HepG2 (cell line): Measurements from ENCODE around the gene CD81. TPM values are rescaled to one million over a fixed set of nuclear protein-coding genes. Genes with fewer than 3 reads are reported as not detected.
A peak's percentile ranks its signal among the peaks of the same experiment; 100 is the strongest.

Source experiments
- ATAC-seq: fragments of 200-7000 bp; cut with Tn5 transposase; 3 replicates; pipeline ENCODE4 v1.9.1; 2020; ENCODE audit warnings: mild to moderate bottlenecking, moderate library complexity
- BruUV-seq: library from RNA; stranded (reverse); fragments of 400-500 nt; replicated peaks from 2 replicates; lab custom pipeline; 2021; lab: Mats Ljungman, UMichigan
- CTCF ChIA-PET: fragments of 300-600 bp; formaldehyde crosslinking; extraction: SDS; loops from one replicate; lab custom pipeline; 2021; ENCODE audit warnings: low total read pairs, inconsistent platforms, low intra/inter-chr PET ratio; lab: Yijun Ruan, JAX
- POLR2A ChIA-PET: fragments of 350-600 bp; sonication (Branson Sonifier 250); formaldehyde crosslinking; loops from one replicate; lab custom pipeline; 2020; ENCODE audit warnings: antibody characterized with exemption, inconsistent platforms; lab: Yijun Ruan, JAX
- DNase-seq: peaks from one replicate; pipeline ENCODE4 v3.0.0-alpha.2; 2015; ENCODE audit warnings: low spot score
- FAIRE-seq: peaks from 3 replicates; lab custom pipeline; 2011; peaks lifted over from hg19 to GRCh38; lab: Jason Lieb, UNC
- H2AFZ ChIP-seq: one replicate; pipeline ENCODE4 v1.6.1; 2011; ENCODE audit warnings: low read length, inconsistent platforms
- H3K27ac ChIP-seq: fragments of 300-600 bp; 3 replicates; pipeline ENCODE4 v1.8.0; 2011; ENCODE audit warnings: mixed run types, mild to moderate bottlenecking, mixed read lengths, low read length, inconsistent platforms; ENCODE audit not compliant: insufficient read depth; ENCODE audit errors: extremely low read length
- H3K27me3 ChIP-seq, 2 experiments: fragments of 200-600 bp in 1 of 2; 2 replicates in 1 of 2; 3 replicates in 1 of 2; pipeline versions ENCODE4 v1.6.0 to v1.8.0; 2011; ENCODE audit warnings: low read length in 2 of 2, mild to moderate bottlenecking in 2 of 2, moderate library complexity in 2 of 2, inconsistent platforms in 1 of 2; ENCODE audit not compliant: insufficient read depth in 2 of 2, control insufficient read depth in 1 of 2
- H3K36me3 ChIP-seq, 2 experiments: fragments of 200-600 bp in 1 of 2; replicated peaks in 1 of 2; 2 replicates in 1 of 2; 3 replicates in 1 of 2; pipeline versions ENCODE4 v1.5.1 to v1.8.0; 2011; ENCODE audit warnings: low read length in 2 of 2, inconsistent platforms in 1 of 2; ENCODE audit not compliant: insufficient read depth in 2 of 2, control insufficient read depth in 1 of 2
- H3K4me1 ChIP-seq: 2 replicates; pipeline ENCODE4 v1.5.1; 2012; ENCODE audit warnings: low read length, inconsistent platforms; ENCODE audit not compliant: insufficient read depth
- H3K4me2 ChIP-seq: 2 replicates; pipeline ENCODE4 v1.6.0; 2011; ENCODE audit warnings: low read depth, low read length, inconsistent platforms
- H3K4me3 ChIP-seq, 3 experiments: fragments of 200-600 bp in 1 of 3; sonication (generic), shearing (Covaris generic) in 1 of 3; replicated peaks in 1 of 3; 2 replicates each; pipeline ENCODE4 v1.5.1; 2011 to 2016; ENCODE audit warnings: low read length in 3 of 3, inconsistent platforms in 2 of 3, low read depth in 2 of 3, mild to moderate bottlenecking in 2 of 3, control low read depth in 1 of 3, mixed read lengths in 1 of 3; ENCODE audit not compliant: insufficient read depth in 1 of 3
- H3K79me2 ChIP-seq: one replicate; pipeline ENCODE4 v1.6.1; 2011; ENCODE audit warnings: low read length, inconsistent platforms; ENCODE audit not compliant: insufficient read depth
- H3K9ac ChIP-seq: 2 replicates; pipeline ENCODE4 v1.6.0; 2011; ENCODE audit warnings: mild to moderate bottlenecking, low read depth, low read length, inconsistent platforms; ENCODE audit not compliant: insufficient read depth
- H3K9me3 ChIP-seq: 2 replicates; pipeline ENCODE4 v1.5.1; 2012; ENCODE audit warnings: mild to moderate bottlenecking, low read length
- H4K20me1 ChIP-seq: 2 replicates; pipeline ENCODE4 v1.6.0; 2011; ENCODE audit warnings: inconsistent platforms, mild to moderate bottlenecking, low read length, moderate library complexity; ENCODE audit not compliant: insufficient read depth
- ATAD3A ChIP-seq: sonication (generic); formaldehyde crosslinking; IDR thresholded peaks from 2 replicates; pipeline ENCODE4 v1.4.0; 2020; ENCODE audit warnings: missing genetic modification reagents
- BCL3 ChIP-seq: sonication (generic); formaldehyde crosslinking; IDR thresholded peaks from 2 replicates; pipeline ENCODE4 v1.5.1; 2020; ENCODE audit warnings: mild to moderate bottlenecking, missing genetic modification reagents, moderate library complexity
- GFI1 ChIP-seq: sonication (generic); formaldehyde crosslinking; IDR thresholded peaks from 2 replicates; pipeline ENCODE4 v1.5.0; 2020; ENCODE audit warnings: missing genetic modification reagents, mild to moderate bottlenecking, borderline replicate concordance
- KLF15 ChIP-seq: sonication (generic); formaldehyde crosslinking; IDR thresholded peaks from 2 replicates; pipeline ENCODE4 v1.8.1; 2023; ENCODE audit warnings: borderline replicate concordance, mild to moderate bottlenecking, inconsistent platforms, missing genetic modification reagents, mixed read lengths
- MEF2D ChIP-seq: sonication (generic); formaldehyde crosslinking; IDR thresholded peaks from 2 replicates; pipeline ENCODE4 v1.5.1; 2020; ENCODE audit warnings: mild to moderate bottlenecking, missing genetic modification reagents
- PHF8 ChIP-seq: sonication (generic); formaldehyde crosslinking; IDR thresholded peaks from 2 replicates; pipeline ENCODE4 v1.5.0; 2020; ENCODE audit warnings: missing genetic modification reagents
- PRDM4 ChIP-seq: sonication (generic); formaldehyde crosslinking; IDR thresholded peaks from 2 replicates; pipeline ENCODE4 v1.9.0; 2021; ENCODE audit warnings: missing genetic modification reagents, borderline replicate concordance
- SRF ChIP-seq: IDR thresholded peaks from 2 replicates; pipeline ENCODE4 v1.6.1; 2011; ENCODE audit warnings: mild to moderate bottlenecking, low read depth, low read length, moderate library complexity
- XBP1 ChIP-seq: sonication (generic); formaldehyde crosslinking; IDR thresholded peaks from 2 replicates; pipeline ENCODE4 v1.5.0; 2020; ENCODE audit warnings: missing genetic modification reagents
- ZBTB39 ChIP-seq: sonication (generic); formaldehyde crosslinking; IDR thresholded peaks from 2 replicates; pipeline ENCODE4 v1.5.0; 2020; ENCODE audit warnings: missing genetic modification reagents
- ZNF577 ChIP-seq: sonication (generic); formaldehyde crosslinking; IDR thresholded peaks from 2 replicates; pipeline ENCODE4 v1.4.0; 2020; ENCODE audit warnings: mild to moderate bottlenecking, low read depth, missing genetic modification reagents, borderline replicate concordance
- WGBS: methylation state at CpG from one replicate; pipeline ENCODE4 v1.1.6; 2017; ENCODE audit warnings: low lambda C conversion rate; 5-methylcytosine and 5-hydroxymethylcytosine counted together
- in situ Hi-C: cut with HindIII; loops from 2 replicates; pipeline ENCODE4 v1.10.0; 2017; ENCODE audit warnings: low pct_unique_long_range_greater_than_20kb; ENCODE audit not compliant: extremely low pct_ligation_motif_present
- intact Hi-C: fragments of 100-400 bp; cut with micrococcal nuclease; formaldehyde crosslinking; loops from one replicate; pipeline ENCODE4 v1.10.0; 2022; ENCODE audit not compliant: unreplicated experiment
- polyA plus RNA-seq, 8 experiments: library from polyadenylated mRNA; depleted of rRNA in 3 of 8; stranded (reverse) in 7 of 8; unstranded in 1 of 8; fragments of >200 nt; fragmentation: Illumina TruSeq in 4 of 8; extraction: Trizol in 4 of 8; gene quantifications; 2 replicates each; pipeline versions ENCODE4 v1.2.1 to v1.2.3, GENCODE V29; 2011 to 2016; ENCODE audit warnings: low read depth in 4 of 8, missing spikeins in 1 of 8, mixed read lengths in 1 of 8; ENCODE audit not compliant: insufficient read depth in 1 of 8
- total RNA-seq, 5 experiments: library from RNA; depleted of rRNA; stranded (reverse); fragments of >200 nt; fragmentation: Illumina TruSeq; extraction: Trizol; gene quantifications; 2 replicates each; pipeline ENCODE4 v1.2.3, GENCODE V29; 2016; ENCODE audit warnings: low read depth in 1 of 5
- TF ChIP-seq, protein P1 (sequence below): IDR thresholded peaks from 2 replicates; pipeline ENCODE4 v1.4.0; 2020; ENCODE audit warnings: mild to moderate bottlenecking, missing genetic modification reagents
- TF ChIP-seq, protein P2 (sequence below): IDR thresholded peaks from 2 replicates; pipeline ENCODE4 v1.6.1; 2012; ENCODE audit warnings: inconsistent platforms

CD81 gene
- total and polyA plus RNA-seq, 2 of the 13 experiments (the other 11 are each of a cell fraction or from before 2014, with no cell fraction given) = not detected

GRCh38 chr11:2418693-2419360 is 41.7 kb downstream of the CD81 start:
- peaks cover 16% of the 10 kb centered on the region; the same call in 1 of the 2 replicates for H3K4me1 ChIP-seq
- CTCF ChIA-PET = interaction anchor here (0.8 to 3.6 kb wide), 5 partner anchors 18 to 253 kb away, joined by 4 to 87 read pairs (median 5); partner anchors contain the start of gene TSSC4
- POLR2A ChIA-PET = interaction anchor here (2.4 to 2.7 kb wide), 2 partner anchors 18 to 114 kb away, joined by 8 to 31 read pairs; partner anchors contain the start of gene TSSC4
- in situ Hi-C loops (loop anchor here (5.0 kb wide), 2 partner anchors 107 to 217 kb away; no protein-coding TSS in a partner anchor), intact Hi-C loops (loop anchor here (1.0 kb wide), 1 partner anchor 19 kb away; the partner anchor contains the start of gene TSSC4)
- ATAC-seq (no peak), FAIRE-seq (no peak), DNase-seq (no peak)
- no peak overlapping the region for H3K4me3 ChIP-seq
- no peaks in the 10 kb centered on the region for H3K9me3 ChIP-seq
- BruUV-seq = no TSS peak
- no peak overlapping the region for H3K9ac ChIP-seq
- no peaks in the 10 kb centered on the region for H3K79me2 ChIP-seq
- peaks cover 6 to 18% of the 10 kb centered on the region in 2 experiments; a peak in 4 of 5 replicates for H3K27me3 ChIP-seq
- peak overlapping the region; percentile 56 for H2AFZ ChIP-seq
- H3K27ac ChIP-seq = no peak overlapping the region
- WGBS = 77% methylated on average over 14 of the region's 21 CpGs
- H3K4me2 ChIP-seq = no peak overlapping the region
- H3K36me3 ChIP-seq = no peaks in the 10 kb centered on the region
- H4K20me1 ChIP-seq = no peaks in the 10 kb centered on the region
- TF ChIP-seq MEF2D (CRISPR knock-in tag) (no peak), ZBTB39 (CRISPR knock-in tag) (no peak), PRDM4 (no peak), PHF8 (CRISPR knock-in tag) (no peak), ATAD3A (CRISPR knock-in tag) (no peak), ZNF577 (CRISPR knock-in tag) (no peak), KLF15 (CRISPR knock-in tag) (no peak), SRF (no peak), BCL3 (CRISPR knock-in tag) (no peak), GFI1 (CRISPR knock-in tag) (no peak), XBP1 (no peak)
- TF ChIP-seq, protein P1, sequence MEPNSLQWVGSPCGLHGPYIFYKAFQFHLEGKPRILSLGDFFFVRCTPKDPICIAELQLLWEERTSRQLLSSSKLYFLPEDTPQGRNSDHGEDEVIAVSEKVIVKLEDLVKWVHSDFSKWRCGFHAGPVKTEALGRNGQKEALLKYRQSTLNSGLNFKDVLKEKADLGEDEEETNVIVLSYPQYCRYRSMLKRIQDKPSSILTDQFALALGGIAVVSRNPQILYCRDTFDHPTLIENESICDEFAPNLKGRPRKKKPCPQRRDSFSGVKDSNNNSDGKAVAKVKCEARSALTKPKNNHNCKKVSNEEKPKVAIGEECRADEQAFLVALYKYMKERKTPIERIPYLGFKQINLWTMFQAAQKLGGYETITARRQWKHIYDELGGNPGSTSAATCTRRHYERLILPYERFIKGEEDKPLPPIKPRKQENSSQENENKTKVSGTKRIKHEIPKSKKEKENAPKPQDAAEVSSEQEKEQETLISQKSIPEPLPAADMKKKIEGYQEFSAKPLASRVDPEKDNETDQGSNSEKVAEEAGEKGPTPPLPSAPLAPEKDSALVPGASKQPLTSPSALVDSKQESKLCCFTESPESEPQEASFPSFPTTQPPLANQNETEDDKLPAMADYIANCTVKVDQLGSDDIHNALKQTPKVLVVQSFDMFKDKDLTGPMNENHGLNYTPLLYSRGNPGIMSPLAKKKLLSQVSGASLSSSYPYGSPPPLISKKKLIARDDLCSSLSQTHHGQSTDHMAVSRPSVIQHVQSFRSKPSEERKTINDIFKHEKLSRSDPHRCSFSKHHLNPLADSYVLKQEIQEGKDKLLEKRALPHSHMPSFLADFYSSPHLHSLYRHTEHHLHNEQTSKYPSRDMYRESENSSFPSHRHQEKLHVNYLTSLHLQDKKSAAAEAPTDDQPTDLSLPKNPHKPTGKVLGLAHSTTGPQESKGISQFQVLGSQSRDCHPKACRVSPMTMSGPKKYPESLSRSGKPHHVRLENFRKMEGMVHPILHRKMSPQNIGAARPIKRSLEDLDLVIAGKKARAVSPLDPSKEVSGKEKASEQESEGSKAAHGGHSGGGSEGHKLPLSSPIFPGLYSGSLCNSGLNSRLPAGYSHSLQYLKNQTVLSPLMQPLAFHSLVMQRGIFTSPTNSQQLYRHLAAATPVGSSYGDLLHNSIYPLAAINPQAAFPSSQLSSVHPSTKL (CRISPR knock-in tag) = no peak
- TF ChIP-seq, protein P2, sequence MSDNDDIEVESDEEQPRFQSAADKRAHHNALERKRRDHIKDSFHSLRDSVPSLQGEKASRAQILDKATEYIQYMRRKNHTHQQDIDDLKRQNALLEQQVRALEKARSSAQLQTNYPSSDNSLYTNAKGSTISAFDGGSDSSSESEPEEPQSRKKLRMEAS = no peak
